ENCODE data around the gene TSPY1.
"Not testable (repeated sequence)": the region's sequence is repeated elsewhere in the genome, so short reads cannot be mapped to it uniquely, and the experiment has no call there.

GRCh38 chrY:9486967-9487366, 20.2 kb downstream of the TSPY1 start, which contains the start of gene TSPY9:
- TF ChIP-seq CTCF (IDR thresholded peaks at IDR 0.05; ENCODE audit: low read length); EZH2 (IDR thresholded peaks at IDR 0.05; ENCODE audit: borderline replicate concordance, low read length): not testable (repeated sequence)
